GM19467 (cell line): ENCODE measurements around the gene CRLF3.
"Not testable (repeated sequence)": the region's sequence is repeated elsewhere in the genome, so short reads cannot be mapped to it uniquely, and the experiment has no call there.

ENCODE experiments used
- ATAC-seq: cut with Tn5 transposase; IDR thresholded peaks from one replicate; pipeline ENCODE4 v1.9.1; 2021; ENCODE audit warnings: mild to moderate bottlenecking, moderate library complexity; ENCODE audit not compliant: unreplicated experiment

CRLF3 gene, protein sequence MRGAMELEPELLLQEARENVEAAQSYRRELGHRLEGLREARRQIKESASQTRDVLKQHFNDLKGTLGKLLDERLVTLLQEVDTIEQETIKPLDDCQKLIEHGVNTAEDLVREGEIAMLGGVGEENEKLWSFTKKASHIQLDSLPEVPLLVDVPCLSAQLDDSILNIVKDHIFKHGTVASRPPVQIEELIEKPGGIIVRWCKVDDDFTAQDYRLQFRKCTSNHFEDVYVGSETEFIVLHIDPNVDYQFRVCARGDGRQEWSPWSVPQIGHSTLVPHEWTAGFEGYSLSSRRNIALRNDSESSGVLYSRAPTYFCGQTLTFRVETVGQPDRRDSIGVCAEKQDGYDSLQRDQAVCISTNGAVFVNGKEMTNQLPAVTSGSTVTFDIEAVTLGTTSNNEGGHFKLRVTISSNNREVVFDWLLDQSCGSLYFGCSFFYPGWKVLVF

DNA sequence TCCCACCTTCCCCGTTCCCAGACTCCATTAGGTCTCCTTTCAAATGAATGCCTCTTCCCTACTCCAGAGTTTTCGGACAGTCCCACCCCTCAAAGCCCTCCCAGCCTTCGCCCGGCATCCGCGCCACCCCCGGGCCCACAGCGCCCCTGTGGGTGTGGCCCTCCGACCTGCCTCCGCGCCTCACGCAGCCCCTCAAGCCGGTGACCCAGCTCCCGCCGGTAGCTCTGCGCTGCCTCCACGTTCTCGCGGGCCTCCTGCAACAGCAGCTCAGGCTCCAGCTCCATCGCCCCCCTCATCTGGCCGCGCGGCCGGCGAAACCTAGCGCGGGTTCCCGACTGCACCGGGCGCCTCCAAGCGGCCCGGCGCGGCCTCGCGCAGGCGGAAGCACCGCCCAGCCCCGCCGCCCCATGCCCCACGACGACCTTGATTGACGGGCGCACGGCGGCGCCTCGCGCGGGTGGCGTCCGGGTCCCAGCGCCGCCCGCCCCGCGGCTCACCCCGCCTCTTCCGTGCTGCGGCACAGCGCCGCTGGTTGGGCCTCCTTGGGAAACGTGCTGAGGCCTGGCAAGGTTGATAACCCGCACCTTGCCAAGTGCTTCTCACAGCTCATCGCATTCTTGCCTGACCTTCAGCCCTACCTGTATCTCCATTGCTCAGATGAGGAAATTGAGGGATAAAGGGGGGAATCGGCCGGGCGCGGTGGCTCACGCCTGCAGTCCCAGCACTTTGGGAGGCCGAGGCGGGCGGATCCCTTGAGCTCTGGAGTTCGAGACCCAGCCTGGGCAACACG, at the start of gene CRLF3:
Gene CRLF3, minus strand, starts transcription at position 337 of the 790 bp plus-strand sequence. Its CDS starts 41 bp downstream, at position 296.
- ATAC-seq, result peak; percentile 74

DNA sequence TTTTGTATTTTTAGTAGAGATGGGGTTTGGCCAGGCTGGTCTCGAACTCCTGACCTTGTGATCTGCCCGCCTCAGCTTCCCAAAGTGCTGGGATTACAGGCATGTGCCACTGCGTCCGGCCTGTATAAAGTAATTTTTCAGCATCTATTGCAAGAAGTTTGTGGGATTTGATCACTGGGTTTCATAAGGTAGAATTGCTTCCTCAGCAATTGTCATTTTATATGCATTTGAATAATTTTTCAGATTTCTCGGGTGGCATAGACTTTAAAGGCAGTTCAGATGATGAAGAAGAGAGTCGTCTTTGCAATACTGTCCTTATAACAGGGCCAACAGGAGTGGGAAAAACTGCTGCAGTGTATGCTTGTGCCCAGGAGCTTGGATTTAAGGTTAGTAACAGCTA, 44.5 kb upstream of the CRLF3 start:
- ATAC-seq, result no peak

DNA sequence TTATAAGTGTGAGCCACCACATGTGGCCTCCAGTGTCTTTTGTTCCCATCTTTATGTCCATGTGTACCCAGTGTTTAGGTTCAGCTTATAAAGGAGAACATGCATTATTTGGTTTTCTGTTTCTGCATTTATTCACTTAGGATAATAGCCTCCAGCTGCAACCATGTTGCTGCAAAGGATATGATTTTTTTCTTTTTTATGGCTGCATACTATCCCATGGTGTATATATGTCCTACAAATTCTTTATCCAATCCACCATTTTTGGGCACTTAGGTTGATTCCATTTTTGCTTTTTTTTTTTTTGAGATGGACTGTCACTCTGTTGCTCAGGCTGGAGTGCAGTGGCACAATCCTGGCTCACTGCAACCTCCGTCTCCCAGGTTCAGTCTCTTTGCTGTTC, 40.1 kb upstream of the CRLF3 start:
- ATAC-seq, result no peak

DNA sequence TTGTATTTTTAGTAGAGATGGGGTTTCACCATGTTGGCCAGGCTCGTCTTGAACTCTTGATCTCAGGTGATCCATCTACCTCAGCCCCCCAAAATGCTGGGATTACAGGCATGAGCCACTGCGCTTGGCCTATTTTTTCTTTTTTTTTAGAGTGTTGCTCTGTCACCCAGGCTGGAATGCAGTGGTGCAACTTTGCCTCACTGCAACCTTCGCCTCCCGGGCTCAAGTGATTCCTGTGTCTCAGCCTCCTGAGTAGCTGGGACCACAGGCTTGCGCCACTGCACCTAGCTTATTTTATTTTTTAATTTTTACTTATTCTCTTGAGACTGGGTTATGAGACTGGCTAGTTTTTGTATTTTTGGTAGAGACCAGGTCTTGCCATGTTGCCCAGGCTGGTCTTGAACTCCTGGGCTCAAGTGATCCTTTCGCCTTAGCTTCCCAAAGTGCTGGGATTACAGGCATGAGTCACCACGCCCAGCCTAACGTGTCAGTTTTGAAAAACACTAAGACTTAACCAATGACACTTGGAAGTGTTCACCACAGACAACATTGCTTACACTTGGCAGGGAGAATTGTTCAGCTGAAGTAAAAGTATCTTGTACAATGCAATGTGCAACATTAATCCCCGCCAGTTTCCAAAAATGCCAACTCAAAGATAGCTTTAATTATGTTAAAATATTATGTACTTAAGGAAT, 34.2 kb upstream of the CRLF3 start:
- ATAC-seq, result no peak

DNA sequence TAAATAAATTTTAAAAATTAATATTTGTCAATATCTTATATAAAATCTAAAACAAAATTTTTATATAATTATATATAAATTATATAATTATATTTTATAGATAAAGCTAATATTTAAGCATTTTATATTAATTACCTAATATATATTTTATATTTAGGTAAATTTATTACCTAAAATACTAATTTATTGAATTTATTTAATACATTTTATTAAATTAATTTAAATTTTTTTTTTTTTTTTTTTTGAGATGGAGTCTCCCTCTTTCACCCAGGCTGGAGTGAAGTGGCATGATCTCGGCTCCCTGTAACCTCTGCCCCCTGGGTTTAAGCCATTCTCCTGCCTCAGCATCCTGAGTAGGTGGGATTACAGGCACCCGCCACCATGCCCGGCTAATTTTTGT, 29.7 kb upstream of the CRLF3 start:
- ATAC-seq, result no peak

DNA sequence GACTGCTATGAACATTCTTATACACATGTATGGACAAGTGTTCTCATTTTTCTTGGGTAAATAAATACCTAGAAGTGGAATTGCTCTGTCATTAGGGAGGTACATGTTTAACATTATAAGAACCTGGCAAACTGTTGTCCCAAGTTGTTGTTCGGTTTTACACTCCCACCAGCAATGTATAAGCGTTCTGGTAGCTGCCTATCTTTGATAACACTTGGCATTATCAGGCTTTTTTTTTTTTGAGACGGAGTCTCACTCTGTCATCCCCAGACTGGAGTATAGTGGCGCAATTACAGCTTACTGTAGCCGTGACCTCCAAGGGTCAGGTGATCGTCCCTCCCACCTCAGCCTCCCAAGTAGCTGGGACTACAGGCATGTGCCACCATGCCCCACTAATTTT, 23.5 kb upstream of the CRLF3 start:
- ATAC-seq, result no peak

DNA sequence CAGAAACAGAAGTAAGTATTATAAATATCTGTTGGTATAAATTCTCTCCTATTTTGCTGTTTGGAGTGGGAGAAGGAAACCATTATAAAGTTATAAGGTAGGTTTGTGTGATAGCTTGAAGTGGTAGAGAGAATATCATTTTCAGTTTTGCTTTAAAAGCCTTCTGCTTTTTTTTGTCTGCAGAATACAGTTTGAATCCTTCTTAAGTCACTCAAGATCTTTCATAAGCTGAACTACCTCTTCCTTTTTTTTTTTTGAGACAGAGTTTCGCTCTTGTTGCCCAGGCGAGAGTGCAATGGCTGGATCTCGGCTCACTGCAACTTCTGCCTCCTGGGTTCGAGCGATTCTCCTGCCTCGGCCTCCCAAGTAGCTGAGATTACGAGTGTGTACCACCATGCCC, 16.3 kb upstream of the CRLF3 start:
- no peak for ATAC-seq

DNA sequence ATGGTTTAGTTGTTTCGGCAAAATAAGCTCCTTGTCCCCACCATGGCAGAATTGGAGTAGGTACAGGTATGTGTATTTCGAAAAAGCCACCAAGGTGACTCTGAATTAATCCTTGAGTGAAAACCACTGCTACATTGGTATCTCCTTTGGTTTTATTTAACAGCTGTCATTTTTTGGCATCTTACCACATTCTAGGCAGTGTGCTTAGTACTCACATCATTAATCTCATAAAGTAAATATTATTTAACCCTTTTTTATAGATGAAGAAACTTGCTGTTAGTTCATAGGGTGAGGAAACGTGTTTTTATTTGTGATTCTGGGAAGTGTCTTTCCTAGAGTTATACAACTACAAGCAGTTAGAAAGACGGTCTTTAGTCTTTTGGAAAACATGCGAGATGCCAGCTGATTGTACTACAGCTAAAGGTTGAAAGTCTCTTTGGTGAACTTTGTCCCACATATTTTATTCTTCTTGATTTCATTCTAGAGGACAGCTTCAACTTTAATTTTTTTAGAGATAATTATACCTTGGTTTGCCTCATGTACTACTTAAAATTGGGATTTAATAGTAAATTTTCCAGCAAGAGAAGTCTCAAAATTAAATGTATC, 13.8 kb upstream of the CRLF3 start:
- no peak for ATAC-seq

DNA sequence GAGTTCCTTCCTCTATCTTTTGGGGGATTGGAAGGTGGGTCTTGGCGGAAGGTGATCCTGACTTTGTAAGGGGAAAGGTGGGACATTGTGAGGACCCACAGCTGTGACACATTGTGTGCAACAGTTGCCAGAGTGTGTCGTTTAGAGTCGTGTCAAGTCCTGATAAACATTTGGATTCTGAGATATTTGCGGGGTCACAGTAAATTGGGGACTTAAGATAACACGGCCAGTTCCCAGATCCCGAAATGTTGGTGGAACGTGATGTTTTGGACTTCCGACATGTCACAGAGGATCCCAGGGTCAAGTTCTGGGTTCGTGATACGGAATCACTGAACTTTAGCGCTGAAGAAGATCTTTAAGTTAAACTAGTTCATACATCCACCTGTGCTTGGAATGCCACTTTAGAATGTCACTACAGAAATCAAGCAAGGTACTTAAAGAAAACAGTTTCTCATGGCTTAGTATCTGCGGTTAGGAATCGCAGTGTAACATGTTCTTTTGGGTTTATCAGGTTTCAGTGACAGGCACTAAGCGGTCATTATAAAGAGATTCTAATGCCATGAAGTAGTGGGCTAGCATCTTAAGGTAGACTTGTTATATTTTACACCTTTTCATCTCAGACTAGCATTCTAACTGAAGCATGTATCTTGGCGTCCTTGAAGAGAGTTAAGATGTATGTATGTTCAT, 8.1 kb upstream of the CRLF3 start:
- no peak for ATAC-seq

DNA sequence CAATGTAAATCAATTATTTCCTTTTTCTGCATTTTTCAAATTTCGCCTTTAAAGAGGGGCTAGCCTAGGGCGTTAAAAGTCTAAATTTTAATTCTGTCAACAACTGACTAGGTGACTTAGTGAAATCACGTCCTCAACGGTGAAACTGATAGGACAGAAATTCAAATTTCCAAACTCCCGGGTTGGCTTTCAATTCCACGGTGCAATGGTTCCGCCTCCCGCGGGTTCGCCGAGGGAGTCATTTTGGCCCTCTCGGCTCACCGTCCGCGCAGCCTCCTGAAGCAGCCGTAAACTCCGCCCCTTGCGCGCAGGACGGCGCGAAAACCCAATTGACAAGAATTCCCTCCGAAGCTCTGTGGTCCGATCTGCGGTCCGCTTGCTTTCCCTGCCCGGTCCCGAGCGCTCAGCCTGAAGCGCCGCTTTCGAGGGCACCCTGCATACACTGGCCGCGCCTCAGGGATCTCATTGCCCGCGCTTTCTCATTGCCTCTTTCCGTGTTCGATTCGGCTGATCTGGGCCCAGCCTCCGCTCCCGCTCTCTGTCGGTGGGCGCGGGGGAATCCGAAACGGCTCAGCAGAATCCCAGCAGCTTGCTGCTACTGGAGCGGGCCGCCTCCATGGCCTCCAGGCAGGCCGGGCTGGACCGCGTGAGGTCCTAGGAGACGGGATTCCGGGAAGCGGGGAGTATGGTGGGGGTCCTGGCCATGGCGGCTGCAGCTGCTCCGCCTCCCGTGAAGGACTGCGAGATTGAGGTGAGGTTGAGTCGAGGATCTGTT, 7.4 kb upstream of the CRLF3 start, which contains the start of gene ATAD5:
Gene ATAD5, plus strand, starts transcription at position 304 of the 775 bp plus-strand sequence. Its CDS starts 382 bp downstream, at position 686.
- ATAC-seq, result peak; percentile 62

DNA sequence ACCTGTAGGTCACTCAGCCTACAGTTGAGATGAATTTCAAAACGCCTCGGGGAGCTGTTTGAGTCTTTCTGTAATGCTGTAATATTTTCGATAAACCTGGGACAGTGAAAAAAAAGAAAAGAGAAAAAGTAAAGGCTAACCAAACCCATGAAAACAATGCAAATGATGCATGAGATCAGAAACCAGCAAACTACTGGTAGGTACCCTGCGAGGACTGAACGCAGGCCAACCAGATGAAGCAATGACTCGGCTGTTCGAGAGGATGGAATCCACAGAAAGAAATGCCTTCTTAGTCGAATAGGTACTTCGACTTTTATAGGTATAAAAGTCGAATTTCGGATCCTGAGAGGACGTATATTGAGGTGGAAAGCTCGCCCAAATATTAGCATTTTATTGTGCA, 6.8 kb upstream of the CRLF3 start:
- no peak for ATAC-seq

DNA sequence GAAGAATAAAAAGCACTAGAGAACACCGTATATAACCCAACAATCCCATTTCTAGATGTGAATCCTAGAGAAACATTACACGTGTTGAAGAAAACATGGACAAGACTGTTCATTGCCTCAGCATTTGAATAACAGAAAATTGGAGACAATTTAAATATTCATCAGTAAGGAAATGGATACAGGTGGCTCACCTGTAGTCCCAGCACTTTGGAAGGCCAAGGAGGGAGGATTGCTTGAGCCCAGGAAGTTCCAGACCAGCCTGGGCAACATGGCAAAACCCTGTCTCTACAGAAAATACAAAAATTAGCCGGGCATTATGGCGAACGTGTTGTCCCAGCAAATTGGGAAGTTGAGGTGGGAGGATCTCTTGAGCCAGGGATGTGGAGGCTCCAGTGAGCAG, 4.5 kb upstream of the CRLF3 start:
- no peak for ATAC-seq

DNA sequence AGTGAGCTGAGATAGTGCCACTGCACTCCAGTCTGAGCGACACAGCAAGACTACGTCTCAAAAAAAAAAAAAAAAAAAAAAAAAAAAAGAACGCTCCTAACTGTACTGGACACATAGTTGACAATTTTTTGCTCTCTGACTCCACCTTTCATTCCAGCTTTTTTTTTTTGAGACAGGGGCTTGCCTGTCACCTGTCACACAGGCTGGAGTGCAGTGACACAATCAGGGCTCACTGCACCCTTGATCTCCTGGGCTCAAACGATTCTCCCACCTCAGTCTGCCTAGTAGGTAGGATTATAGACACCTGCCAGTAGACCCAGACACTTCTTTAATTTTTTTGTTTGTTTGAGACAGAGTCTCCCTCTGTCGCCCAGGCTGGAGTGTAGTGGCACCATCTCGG, 2.6 kb upstream of the CRLF3 start:
- ATAC-seq, result no peak

DNA sequence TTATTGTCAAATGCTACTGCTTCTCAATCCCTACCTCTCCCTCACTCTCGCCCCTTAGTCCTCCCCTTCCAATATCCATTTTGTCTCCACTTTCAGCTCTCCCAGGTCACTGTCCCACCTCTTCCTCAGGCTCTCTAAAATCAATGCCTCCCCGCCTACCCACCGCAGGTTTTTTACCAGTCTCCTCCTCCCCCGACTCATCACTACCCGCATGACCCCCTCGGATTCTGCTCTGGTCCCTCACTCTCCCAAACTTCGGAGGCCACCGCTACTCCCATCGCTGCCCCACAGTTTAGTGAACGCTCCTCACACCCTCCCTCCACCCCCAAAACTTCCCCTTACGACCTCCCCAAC, 513 bp downstream of the CRLF3 start:
- ATAC-seq, result no peak

DNA sequence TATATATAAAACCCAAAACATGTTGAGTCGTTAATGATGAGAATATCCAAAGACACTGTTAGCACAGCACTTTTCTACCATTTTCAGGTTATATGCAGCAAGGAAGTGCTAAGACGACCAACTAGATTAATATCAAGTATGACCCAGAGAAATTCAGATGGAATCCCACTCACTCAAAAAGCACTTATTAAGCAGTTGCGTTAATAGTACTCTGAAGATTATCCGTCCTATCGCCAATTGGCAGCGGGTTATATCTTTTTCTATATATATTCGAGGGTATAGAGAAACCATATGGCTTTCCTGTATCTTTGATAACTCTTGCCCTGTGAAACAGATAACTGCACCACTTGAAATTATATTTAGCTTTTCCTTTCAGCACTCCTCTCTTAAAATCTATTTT, 1.1 kb downstream of the CRLF3 start:
- ATAC-seq, result no peak

DNA sequence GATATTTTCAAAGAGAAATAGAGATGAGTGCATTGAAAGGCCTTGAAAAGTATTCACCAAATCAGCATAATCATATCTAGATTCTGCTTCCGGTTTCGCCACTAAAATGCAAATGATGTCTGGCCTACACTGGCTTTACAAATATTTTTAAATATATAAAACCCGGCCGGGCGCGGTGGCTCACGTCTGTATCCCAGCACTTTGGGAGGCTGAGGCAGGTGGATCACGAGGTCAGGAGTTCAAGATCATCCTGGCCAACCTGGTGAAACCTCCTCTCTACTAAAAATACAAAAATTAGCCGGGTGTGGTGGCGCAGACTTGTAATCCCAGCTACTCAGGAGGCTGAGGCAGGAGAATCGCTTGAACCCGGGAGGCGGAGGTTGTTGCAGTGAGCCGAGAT, 1.6 kb downstream of the CRLF3 start:
- ATAC-seq, result not testable (repeated sequence)

DNA sequence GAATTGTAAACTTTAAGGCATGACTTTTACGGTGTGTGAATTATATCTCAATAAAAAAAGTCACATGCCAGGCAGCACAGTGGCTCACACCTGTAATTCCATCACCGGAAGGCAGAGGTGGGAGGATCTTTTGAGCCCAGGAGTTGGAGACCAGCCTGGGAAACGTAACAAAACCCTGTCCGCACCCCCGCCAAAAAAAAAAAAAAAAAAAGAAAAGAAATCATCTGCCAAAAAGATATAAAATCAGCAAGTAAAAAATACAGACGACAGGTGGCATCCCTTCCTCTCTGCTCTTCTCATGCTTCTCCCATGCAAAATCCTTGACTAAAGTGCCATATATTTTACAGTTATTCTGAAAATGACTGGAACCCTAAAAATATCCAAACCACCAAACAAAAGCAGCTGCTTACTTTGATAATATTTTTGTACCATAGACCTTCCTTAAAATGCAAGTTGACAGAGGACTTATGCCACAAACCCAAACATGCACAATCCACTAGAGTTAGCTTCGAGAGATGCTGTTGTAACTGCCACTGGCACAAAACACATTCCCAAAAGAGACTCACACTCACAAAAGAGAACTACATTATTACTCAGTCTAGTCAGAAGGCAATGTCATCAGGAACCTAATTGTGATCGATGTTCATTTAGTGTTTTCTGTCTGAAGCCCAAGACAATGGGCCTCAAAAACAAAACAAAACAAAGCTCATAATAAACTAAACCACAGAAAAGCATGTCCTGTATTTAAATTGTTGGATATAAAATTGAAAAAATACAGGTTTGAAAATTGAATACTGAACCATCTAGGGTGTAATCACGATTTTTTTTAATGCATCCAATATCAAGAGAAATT, 2.4 kb downstream of the CRLF3 start:
- no peak for ATAC-seq

DNA sequence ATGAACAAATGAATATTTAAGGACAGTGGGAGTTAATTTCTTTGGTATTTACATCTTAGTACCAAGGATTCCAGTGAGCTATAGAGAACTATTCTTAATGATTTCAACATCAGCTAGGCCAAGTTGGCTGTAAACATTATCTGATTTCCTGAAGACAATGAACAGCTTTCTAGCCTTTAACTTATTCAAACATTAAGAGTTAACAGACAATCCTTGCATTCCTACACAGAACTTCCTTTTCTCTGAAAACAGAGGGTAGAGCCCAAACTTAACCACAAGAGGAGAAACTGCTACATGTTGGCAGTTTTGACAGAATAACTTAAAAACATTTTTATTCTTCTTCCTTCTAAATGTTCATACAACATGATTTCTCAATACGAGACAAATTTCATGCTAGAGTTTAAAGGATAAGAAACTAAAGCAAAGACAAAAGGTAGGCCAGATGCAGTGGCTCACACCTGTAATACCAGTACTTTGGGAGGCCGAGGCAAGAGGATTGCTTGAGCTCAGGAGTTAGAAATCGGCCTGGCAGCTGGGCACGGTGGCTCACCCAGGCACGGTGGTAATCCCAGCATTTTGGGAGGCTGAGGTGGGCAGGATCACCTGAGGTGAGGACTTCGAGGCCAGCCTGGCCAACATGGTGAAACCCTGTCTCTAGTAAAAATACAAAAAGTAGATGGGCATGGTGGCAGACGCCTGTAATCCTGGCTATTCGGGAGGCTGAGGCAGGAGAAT, 4.4 kb downstream of the CRLF3 start:
- no peak for ATAC-seq
